ENCODE measurements around the gene HIBCH.

HIBCH gene

GRCh38 chr2:190169221-190170072 lies 150.2 kb downstream of the HIBCH start:
- no peak for DNase-seq
- in situ Hi-C loops (cut with HindIII; ENCODE audit: low pct_ligation_motif_present, low sequenced_read_pairs): no loop called here
- H3K36me3 ChIP-seq (replicated peaks): no peaks in the 10 kb centered on the region

GRCh38 chr2:190167702-190168101 lies 151.9 kb downstream of the HIBCH start:
- no peaks in the 10 kb centered on the region for H3K27me3 ChIP-seq (replicated peaks)
- DNase-seq: no peak
- H3K36me3 ChIP-seq (replicated peaks): no peaks in the 10 kb centered on the region
- H3K27ac ChIP-seq: no peak overlapping the region
- H3K4me3 ChIP-seq (ENCODE audit: low read depth, low read length): no peak overlapping the region
- in situ Hi-C loops (cut with HindIII; ENCODE audit: low pct_ligation_motif_present, low sequenced_read_pairs): no loop called here
- TF ChIP-seq CTCF (IDR thresholded peaks at IDR 0.05; ENCODE audit: low read depth, low read length, missing control alignments): no peak

More at GRCh38 chr2:190169221-190170072, 150.2 kb downstream of the HIBCH start:
- Histone ChIP-seq H3K27me3 (replicated peaks) (no peaks in the 10 kb centered on the region), H3K27ac (no peak overlapping the region), H3K4me3 (ENCODE audit: low read depth, low read length) (no peak overlapping the region)
- TF ChIP-seq CTCF (IDR thresholded peaks at IDR 0.05; ENCODE audit: low read depth, low read length, missing control alignments): no peak

DNA sequence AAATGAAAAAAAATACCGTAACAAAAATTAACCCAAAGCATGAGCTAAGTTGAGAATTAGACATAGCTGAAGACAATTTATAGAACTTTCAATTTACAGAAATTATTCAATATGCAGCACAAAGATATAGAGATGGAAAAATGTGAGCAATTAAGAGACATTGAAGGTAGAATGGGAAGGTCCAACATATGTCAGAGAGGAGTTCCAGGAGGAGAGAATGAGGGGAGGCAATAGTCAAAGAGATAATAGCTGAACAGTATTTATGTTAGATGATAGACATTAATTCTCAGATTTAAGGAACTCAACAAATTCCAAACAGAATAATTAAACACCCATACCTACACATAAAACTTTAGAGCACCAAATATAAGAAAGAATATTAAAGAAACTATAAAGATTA lies 154.1 kb downstream of the HIBCH start:
- no peak for TF ChIP-seq CTCF (IDR thresholded peaks at IDR 0.05; ENCODE audit: low read depth, low read length, missing control alignments)
- Histone ChIP-seq H3K36me3 (replicated peaks) (no peaks in the 10 kb centered on the region), H3K4me3 (ENCODE audit: low read depth, low read length) (no peak overlapping the region), H3K27me3 (replicated peaks) (no peaks in the 10 kb centered on the region), H3K27ac (no peak overlapping the region)
- in situ Hi-C loops (cut with HindIII; ENCODE audit: low pct_ligation_motif_present, low sequenced_read_pairs): no loop called here
- no peak for DNase-seq

DNA sequence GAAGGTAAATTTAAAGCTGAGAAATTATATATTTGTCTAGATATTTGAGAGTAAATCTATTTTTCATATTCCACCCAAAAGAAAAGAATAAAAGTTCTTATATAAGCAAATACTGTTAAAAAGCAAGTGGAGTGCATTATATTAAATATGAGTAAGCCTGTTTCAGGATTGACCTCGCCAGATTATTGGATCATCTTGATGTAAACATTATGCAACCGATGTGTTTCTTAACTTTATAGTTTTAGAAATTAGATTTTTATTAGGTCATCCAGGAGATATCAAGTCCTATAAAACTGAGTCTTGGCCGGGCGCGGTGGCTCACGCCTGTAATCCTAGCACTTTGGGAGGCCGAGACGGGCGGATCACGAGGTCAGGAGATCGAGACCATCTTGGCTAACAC lies 156.8 kb downstream of the HIBCH start:
- no peak for DNase-seq

DNA sequence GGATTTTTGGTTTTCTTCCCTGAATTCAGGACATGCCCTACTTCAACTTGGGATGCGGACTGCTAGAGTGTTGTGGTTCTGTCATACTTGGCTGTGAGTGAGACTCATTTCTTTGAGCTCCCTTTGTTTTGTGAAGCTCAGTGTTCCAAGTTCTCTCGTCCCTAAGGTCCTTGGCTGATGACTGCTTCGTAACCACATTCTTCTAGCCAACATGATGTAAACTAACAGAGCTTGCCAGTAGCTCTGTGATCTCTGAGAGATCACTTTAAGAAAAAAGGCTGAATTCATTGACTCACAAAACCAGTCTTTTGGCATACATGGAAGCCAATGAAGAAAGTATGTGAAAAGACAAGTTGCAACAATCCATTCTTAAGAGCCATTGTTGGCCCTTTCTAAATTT lies 160.2 kb downstream of the HIBCH start:
- Histone ChIP-seq H3K27ac (no peak overlapping the region), H3K27me3 (replicated peaks) (no peaks in the 10 kb centered on the region), H3K36me3 (replicated peaks) (no peaks in the 10 kb centered on the region), H3K4me3 (ENCODE audit: low read depth, low read length) (no peak overlapping the region)
- in situ Hi-C loops (cut with HindIII; ENCODE audit: low pct_ligation_motif_present, low sequenced_read_pairs): no loop called here
- no peak for TF ChIP-seq CTCF (IDR thresholded peaks at IDR 0.05; ENCODE audit: low read depth, low read length, missing control alignments)
- DNase-seq: no peak

More for the DNA sequence above, 156.8 kb downstream of the HIBCH start:
- no peak overlapping the region for H3K4me3 ChIP-seq (ENCODE audit: low read depth, low read length)
- TF ChIP-seq CTCF (IDR thresholded peaks at IDR 0.05; ENCODE audit: low read depth, low read length, missing control alignments): no peak
- H3K27ac ChIP-seq: no peak overlapping the region
- H3K36me3 ChIP-seq (replicated peaks): no peaks in the 10 kb centered on the region
- no peaks in the 10 kb centered on the region for H3K27me3 ChIP-seq (replicated peaks)
- in situ Hi-C loops (cut with HindIII; ENCODE audit: low pct_ligation_motif_present, low sequenced_read_pairs): no loop called here
